UCSD-AML1 (cell line): Measurements from ENCODE around the gene WSB2.

Source experiments
- DNase-seq: peaks from one replicate; lab custom pipeline; 2025; ENCODE audit not compliant: unreplicated experiment; lab: John Stamatoyannopoulos, UW

WSB2 gene

GRCh38 chr12:118063576-118064391, 2.8 kb upstream of the WSB2 start:
- no peak for DNase-seq

GRCh38 chr12:118061873-118062843, 1.2 kb upstream of the WSB2 start:
- DNase-seq = peak; percentile 48

GRCh38 chr12:118060301-118061010, 523 bp downstream of the WSB2 start:
- peak; percentile 32 for DNase-seq

- DNase-seq = no peak
Observed at GRCh38 chr12:118059341-118060191, 1.4 kb downstream of the WSB2 start.

- no peak for DNase-seq
Observed at GRCh38 chr12:118058881-118059280, 2.1 kb downstream of the WSB2 start.

- DNase-seq = no peak
Observed at GRCh38 chr12:118058227-118058626, 2.8 kb downstream of the WSB2 start.

GRCh38 chr12:118055865-118056773, 4.9 kb downstream of the WSB2 start:
- DNase-seq = no peak

GRCh38 chr12:118055144-118055557, 5.8 kb downstream of the WSB2 start:
- DNase-seq = peak; percentile 14

DNA sequence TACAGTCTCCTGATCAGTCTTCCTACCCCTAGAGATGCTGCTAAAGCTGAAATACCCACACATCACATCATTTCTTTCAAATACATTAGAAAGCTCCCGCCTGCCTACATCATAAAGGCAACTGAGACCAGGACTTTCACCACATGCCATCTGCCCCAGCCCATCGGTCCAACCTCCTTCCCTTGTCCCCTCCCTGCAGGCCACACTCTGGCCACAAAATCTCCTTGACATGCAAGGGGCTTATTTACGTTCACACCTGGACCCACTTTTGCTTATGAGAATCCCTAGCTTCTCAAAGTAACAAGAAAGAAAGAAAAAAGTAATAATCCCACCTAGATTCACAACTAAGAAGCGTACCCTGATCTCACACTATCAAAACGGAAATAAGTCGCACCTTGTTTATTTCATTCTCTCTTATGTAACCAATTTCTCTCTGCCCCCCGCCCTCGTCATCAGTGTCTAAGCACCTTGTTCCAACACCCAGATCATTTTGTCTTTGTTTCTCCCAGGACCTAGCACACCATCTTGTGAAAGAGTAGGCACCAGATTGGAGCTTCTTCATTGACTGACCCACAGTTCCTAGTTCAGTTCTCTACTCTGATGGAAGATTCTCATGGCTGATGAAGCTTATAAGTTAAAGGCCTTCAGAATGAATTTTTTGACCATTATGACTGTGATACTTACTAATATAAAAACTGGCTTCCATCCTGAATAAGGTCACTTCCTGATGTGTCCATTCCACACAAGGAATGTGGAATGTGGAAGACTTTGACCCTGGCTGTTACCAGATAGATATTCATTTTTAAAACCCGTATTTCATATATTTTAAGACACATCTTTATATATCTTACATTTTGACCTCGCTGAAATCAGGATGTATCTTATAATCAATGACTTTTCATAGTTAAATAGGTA, 7.7 kb downstream of the WSB2 start:
- DNase-seq = no peak

GRCh38 chr12:118052324-118053070, 8.5 kb downstream of the WSB2 start:
- no peak for DNase-seq

- no peak for DNase-seq
Observed at GRCh38 chr12:118050972-118051910, 9.7 kb downstream of the WSB2 start.

DNA sequence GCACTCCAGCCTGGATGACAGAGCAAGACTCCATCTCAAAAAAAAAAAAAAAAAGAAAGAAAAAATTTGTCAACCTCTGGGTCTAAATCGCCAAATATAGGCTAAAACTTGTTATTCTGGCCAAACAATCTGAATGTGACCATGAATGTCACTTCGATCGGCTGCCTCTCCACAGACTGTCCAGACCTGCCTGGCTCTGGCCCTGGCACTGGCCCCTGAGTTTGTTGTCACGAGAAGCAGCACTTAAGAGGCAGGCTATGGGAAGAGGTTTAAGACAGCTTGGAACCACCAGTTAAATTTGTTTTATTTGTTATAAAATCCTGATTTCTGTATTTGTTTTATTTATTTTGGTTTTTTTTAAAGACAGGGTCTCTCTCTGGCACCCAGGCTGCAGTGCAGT, 14.5 kb downstream of the WSB2 start:
- DNase-seq = no peak

DNA sequence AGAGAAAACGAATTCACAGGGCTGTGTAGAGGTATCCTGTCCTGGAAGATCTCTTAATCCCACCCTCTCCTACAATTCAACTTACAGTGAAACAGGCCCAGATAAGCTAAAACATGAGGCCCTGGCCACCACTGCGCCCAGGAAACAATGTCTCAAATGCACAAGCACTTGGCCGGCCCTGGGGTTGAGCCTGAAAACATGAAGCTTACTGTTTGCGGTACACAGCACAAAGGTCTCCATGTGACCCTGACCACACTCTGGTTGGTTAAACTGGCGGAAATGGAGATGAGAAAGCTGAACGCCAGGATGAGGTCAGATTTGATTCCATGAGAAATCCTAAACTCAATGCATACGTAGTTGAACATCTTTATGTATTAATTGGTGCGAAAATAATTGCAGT, 16.4 kb downstream of the WSB2 start:
- no peak for DNase-seq

GRCh38 chr12:118044075-118044474, 16.9 kb downstream of the WSB2 start:
- DNase-seq = no peak

DNA sequence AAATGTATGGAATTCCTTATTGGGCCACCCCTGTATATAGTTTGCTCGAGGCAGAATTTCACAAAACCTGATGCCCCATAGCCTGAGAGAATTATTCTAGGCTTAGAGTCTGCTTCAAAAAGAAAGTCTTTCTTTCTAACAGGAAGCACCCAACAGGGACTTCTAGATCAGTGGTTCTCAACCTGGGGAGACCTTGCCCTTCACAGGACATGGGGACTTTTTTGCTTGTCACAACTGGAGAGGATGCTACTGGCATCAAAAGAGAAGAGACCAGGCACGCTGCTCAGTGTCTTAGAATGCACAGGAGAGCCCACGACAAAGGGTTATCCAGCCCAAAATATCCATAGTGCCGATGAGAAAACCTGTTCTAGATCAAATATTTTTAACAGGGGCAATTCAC, 18.9 kb downstream of the WSB2 start:
- DNase-seq = no peak

DNA sequence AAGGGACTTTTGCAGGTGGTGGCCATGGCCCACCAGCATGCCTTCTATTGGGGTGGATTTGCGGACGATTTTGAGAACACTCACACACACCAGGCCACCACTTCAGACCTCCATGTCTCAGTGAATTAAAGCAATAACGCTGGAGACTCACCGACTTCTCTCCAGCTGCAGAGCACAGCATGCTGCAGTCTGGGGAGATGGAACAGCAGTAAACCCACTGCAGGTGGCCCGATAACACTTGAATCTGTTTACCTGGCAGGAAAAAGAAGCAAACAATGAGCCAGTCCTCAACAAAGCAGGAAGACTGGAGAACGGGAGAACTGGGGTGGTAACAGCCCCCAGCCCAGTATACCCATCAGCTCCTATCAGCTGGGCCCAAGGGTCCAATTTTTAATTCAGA, 22.8 kb downstream of the WSB2 start:
- no peak for DNase-seq
